Effector CD4-positive, alpha-beta T cell (primary cell): ENCODE measurements around the gene MARCHF3.
"Not testable (repeated sequence)": the region's sequence is repeated elsewhere in the genome, so short reads cannot be mapped to it uniquely, and the experiment has no call there.

Experiments
- DNase-seq: peaks from one replicate; pipeline ENCODE4 v3.0.0-alpha.2; 2020

The MARCHF3 gene

DNA sequence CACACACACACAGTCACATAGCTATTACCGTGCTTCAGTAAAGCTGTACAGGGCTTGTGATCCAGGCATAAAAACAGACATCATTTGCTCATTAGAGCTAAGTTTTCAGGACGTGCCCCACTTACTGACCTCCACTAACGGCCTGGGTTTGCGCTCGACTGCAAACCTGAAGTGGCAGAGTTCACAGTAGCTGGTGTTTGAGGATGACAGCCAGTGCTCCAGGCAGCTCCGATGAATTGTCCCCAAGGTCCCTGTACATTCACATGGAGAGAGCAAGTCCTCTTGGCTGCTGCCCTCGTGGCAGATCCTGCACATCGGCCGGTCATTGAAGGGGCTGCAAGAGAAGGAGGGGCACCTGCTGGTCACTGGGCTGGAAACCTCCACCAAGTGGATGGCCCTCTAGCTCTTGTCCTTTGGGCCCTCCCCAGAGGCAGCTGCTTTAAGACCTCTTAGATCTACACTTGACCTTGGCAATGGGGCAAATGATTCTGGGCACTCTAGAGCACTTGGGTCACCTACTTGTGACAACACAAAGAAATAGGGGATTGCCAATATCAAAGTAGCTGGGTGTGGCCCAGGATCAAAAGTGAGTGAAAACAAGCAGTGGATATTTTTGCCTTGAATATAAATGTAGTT, 115.4 kb downstream of the MARCHF3 start:
- no peak for DNase-seq

DNA sequence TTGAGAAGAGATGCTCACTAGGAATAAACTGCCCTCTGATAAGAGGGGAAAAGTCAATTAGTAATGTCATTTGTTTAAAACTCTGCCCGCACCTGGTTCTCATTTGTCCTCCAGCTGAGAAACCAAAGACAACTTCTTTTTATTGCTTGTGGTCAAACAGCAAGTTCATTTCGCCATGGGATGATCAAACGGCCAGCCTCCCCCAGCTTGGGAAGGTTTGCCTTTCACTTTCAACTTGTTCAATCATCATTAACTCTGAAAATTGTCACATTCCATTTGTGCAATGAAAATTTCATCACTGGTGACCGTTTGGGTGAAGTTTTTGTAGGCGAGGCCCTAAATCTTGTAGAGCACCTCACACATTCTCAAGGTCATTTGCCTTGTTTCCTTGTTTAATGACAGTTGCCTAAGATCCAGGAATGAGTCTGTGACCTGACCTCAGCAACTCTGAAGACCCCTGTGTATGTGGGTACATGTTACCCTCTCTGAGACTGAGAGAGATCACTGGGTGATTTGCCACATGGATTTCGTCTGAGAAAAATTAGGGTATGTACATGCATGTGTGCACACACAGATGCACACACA, 117.7 kb downstream of the MARCHF3 start:
- no peak for DNase-seq

DNA sequence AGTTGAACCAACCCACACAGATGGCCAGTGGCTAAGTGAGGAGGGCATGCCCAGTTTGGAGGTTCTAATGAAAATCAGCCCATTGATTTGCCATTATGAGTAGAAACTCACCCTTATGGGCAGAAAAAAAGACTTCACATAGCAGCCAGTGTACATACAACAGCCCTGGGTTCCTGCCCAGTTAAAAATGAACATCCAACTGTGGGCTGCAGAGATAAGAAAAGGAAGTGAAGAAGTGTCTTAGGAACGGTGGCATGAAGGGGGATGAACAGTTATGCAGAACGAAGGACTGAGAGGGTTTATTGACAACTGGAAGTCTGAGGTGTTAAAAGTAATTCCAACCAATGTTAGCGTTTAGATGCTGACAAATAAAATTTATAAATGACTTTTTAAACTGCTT, 118.4 kb downstream of the MARCHF3 start:
- no peak for DNase-seq

GRCh38 chr5:126909856-126910255, 120.5 kb downstream of the MARCHF3 start:
- no peak for DNase-seq

DNA sequence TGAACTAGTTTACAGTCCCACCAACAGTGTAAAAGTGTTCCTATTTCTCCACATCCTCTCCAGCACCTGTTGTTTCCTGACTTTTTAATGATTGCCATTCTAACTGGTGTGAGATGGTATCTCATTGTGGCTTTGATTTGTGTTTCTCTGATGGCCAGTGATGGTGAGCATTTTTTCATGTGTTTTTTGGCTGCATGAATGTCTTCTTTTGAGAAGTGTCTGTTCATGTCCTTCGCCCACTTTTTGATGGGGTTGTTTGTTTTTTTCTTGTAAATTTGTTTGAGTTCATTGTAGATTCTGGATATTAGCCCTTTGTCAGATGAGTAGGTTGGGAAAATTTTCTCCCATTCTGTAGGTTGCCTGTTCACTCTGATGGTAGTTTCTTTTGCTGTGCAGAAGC, 126.0 kb downstream of the MARCHF3 start:
- DNase-seq = not testable (repeated sequence)

DNA sequence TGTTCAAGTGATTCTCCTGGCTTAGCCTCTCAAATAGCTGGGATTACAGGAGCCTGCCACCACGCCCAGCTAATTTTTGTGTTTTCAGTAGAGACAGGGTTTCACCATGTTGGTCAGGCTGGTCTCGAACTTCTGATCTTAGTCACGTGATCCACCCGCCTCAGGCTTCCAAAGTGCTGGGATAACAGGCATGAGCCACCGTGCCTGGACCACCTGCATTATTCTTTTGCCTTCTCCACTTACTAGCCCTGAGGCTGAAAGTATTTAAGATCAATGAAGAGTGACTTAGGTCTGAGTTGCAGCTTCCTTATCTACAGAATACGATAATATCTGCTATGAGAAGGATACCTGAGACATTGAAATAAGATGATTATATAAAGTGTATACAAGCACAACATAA, 129.6 kb downstream of the MARCHF3 start:
- no peak for DNase-seq

DNA sequence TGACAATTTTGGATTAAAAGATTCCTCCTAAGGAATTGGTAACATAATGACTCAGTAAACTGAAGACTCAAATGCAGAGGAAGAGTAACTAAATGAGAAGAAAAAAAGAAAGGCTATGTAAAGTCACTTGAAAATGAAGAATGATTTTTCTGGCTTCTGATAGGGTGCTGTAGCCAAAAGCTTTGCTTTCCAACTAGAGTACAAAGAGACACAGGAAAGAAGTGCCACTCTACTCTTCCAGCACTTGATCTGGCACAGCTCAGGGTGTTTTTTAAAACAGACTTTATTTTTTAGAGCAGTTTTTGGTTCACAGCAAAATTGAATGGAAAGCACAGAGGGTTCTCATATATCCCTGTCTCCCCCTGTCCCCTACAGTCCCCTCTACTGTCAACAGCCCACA, 130.9 kb downstream of the MARCHF3 start:
- no peak for DNase-seq

- no peak for DNase-seq
Measured at GRCh38 chr5:126897851-126898630, 132.3 kb downstream of the MARCHF3 start.

DNA sequence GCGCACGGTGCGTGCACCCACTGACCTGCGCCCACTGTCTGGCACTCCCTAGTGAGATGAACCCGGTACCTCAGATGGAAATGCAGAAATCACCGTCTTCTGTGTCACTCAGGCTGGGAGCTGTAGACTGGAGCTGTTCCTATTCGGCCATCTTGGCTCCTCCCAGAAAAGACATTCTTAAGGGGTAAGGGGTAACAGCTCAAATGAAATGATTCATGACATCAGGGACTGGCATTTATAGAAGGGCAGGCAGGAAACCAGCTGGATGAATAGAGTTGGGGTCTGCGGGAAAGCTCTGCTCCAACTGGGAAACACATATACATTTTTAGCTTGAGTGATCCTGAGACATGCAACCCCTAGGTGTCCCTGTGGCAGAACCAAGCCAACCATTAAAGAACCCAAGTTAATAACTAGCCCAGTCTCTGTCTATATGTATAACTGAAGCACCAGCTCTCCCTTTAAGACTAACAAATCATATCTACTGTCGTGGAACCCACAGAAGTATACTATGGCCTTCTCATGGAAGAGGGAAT, 134.1 kb downstream of the MARCHF3 start:
- no peak for DNase-seq

GRCh38 chr5:126895712-126896111, 134.6 kb downstream of the MARCHF3 start:
- DNase-seq = not testable (repeated sequence)

DNA sequence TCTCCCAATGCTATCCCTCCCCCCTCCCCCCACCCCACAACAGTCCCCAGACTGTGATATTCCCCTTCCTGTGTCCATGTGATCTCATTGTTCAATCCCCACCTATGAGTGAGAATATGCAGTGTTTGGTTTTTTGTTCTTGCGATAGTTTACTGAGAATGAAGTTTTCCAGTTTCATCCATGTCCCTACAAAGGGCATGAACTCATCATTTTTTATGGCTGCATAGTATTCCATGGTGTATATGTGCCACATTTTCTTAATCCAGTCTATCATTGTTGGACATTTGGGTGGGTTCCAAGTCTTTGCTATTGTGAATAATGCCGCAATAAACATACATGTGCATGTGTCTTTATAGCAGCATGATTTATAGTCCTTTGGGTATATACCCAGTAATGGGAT, 139.9 kb downstream of the MARCHF3 start:
- not testable (repeated sequence) for DNase-seq

DNA sequence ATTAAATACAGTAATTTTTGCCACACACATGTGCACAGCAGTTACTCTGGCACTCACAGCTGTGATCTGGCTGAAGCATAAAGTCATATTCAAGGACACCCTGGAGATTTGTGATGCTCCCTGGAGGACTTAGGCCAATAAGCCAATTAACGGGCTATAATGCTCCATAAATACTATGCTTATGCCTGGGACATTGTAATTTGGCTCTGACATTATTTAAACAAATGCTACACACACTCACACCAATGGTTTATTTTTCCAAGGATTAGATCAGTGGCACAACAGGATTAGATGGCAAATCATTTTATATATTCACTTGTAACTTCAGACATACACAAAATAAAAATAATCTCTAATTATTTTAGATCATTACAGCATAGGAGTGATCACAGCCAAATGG, 142.2 kb downstream of the MARCHF3 start:
- DNase-seq = no peak

GRCh38 chr5:126884269-126884819, 146.0 kb downstream of the MARCHF3 start:
- DNase-seq = no peak

DNA sequence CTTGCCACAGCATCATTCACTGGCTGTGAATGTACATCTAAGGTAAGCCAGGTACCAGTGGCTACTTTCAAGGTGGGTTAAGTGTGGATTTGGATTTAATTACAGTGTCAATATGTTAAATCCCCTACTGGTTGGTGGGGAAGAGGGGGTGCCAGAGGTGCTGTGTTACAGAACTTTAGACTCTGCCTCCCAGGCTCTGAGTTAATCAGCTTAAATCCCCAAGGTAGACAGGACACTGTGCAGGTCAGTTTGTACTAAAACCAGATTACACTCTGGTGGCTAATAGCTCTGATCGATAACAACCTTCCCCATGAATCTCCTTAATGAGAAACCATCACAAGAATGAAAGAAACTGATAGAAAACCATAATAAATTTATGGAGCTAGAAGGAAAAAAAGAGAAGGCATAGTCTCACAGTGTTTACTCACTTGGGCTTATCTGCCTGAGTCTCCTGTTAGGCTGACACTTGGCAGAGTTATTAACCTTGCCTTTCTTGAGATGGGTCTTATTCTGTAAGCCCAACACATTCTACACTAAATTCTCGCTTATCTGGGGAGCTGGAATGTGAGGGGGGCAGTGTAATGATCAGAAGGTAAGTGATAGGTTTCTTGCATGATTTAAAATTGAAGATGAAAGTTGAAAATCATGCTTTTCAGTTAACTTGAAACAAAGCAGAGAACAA, 146.7 kb downstream of the MARCHF3 start:
- DNase-seq = no peak

GRCh38 chr5:126881821-126882600, 148.3 kb downstream of the MARCHF3 start:
- no peak for DNase-seq

- no peak for DNase-seq
Measured at GRCh38 chr5:126878634-126879033, 151.7 kb downstream of the MARCHF3 start.

DNA sequence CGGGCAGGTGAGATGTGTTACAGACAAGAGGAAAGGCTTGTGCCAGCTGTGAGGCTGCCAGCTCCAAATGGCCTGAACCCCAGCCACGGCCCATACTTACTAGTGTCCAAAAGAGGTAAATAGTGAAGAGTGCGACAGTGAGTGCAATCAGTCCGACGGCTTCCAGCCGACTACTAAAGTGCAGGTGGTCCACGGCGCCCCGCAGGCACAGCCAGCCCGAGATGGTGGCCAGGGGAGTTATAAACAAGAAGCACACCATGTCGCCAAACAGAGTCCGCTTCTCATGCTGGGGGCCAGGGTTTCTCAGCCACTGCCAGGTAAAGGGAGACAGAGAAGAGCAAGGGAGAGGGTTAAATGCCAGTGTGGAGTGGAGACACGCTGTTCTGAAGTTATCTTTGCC, 152.3 kb downstream of the MARCHF3 start:
- no peak for DNase-seq

- DNase-seq = no peak
Measured at GRCh38 chr5:126877602-126878001, 152.8 kb downstream of the MARCHF3 start.

- DNase-seq = no peak
Measured at GRCh38 chr5:126875303-126875785, 155.0 kb downstream of the MARCHF3 start.

- no peak for DNase-seq
Measured at GRCh38 chr5:126872561-126873354, 157.6 kb downstream of the MARCHF3 start.

DNA sequence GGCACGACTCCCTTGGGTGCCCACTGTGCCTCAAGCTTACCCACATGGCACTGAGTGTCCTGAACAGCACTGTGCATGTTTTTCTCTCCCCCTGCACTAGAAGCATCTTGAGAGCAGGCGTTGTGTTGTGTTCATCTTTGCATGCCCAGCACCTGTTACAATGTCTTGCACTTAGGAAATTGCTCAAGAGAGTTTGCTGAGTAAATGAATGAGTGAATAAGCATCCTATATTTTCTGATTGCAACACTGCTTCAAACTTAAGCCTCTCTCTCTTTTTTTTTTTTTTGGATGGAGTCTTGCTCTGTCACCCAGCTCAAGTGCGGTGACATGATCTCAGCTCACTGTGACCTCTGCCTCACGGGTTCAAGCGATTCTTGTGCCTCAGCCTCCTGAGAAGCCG, 158.9 kb downstream of the MARCHF3 start:
- DNase-seq = no peak
